ENCODE data around the gene AQP1. TPM values are rescaled to one million over a fixed set of nuclear protein-coding genes. Genes with fewer than 3 reads are reported as not detected.
A peak's percentile ranks its signal among the peaks of the same experiment; 100 is the strongest.

Gene AQP1
- total and polyA plus RNA-seq, 8 donors = 91.6 to 1,008 (median 183) TPM

DNA sequence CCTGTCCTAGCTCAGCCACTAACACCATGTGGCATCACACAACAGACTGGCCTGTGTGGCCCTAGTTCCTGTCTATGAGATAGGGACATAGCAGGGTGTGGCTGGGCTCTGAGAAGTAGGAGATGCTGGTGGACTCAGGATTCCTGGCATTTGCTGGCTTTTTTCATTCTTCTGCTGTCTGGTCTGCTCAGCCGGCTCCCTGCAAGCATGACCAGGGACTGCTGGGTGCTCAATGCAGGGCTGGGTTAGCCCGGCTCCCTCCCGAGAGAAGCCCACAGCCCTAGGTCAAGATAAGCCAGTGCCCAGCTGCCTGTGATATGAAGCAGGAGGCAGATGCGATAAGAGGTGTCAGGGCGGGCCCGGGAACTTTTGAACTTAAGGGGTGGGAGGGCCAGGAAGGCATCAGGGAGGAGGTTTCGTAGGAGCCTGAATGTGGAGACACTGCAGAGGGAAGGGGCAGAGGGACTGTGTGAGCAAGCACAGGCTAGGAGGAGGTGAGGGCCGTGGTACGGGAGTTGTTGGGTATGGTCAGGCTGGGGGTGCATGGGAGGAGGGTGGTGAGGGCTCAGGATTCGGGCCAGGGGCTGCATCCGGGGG is 3.5 kb downstream of the AQP1 start:
- intact Hi-C loops (cut with DNase I) = no loop called here
- ATAC-seq (no peak), DNase-seq (peak in 1 of 4 donors; percentile 56)
- Histone ChIP-seq H3K27me3 (no peaks in the 10 kb centered on the region), H3K27ac (peak overlapping the region; percentile 72 to 74), H3K4me3 (peak overlapping the region; percentile 50 to 53), H3K9me3 (no peaks in the 10 kb centered on the region), H3K36me3 (no peaks in the 10 kb centered on the region), H3K4me1 (peaks cover 25 to 53% of the 10 kb centered on the region in 2 donors)
- TF ChIP-seq, protein P1, sequence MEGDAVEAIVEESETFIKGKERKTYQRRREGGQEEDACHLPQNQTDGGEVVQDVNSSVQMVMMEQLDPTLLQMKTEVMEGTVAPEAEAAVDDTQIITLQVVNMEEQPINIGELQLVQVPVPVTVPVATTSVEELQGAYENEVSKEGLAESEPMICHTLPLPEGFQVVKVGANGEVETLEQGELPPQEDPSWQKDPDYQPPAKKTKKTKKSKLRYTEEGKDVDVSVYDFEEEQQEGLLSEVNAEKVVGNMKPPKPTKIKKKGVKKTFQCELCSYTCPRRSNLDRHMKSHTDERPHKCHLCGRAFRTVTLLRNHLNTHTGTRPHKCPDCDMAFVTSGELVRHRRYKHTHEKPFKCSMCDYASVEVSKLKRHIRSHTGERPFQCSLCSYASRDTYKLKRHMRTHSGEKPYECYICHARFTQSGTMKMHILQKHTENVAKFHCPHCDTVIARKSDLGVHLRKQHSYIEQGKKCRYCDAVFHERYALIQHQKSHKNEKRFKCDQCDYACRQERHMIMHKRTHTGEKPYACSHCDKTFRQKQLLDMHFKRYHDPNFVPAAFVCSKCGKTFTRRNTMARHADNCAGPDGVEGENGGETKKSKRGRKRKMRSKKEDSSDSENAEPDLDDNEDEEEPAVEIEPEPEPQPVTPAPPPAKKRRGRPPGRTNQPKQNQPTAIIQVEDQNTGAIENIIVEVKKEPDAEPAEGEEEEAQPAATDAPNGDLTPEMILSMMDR (IDR thresholded peaks at IDR 0.05) = no peak

DNA sequence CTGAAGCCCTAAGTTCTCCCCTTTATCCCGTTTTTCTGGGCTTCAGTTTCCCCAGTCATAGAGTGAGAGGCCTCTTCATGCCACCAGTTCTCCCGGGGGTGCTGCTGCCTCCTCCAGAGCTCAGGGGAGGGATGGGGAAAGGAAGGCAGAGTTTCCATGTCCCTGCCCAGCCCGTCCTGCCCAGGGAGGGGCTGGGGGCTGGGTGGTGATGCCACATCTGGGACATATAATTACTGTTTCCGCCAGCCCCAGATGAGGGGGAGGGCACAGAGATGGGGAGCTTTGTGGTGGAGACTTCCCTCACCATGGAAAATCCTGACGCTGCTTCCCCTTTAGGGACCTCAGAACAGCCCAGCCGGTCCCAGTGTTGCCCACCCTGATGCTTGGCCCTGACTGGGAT is 4.1 kb downstream of the AQP1 start:
- DNase-seq (peak in 1 of 4 donors; percentile 28), ATAC-seq (no peak)
- intact Hi-C loops (cut with DNase I) = no loop called here
- TF ChIP-seq, protein P1 (IDR thresholded peaks at IDR 0.05) = no peak
- H3K27ac ChIP-seq = peak overlapping the region; percentile 72 to 74
- H3K36me3 ChIP-seq = no peaks in the 10 kb centered on the region
- H3K4me3 ChIP-seq = peak overlapping the region; percentile 50 to 53
- H3K27me3 ChIP-seq = no peaks in the 10 kb centered on the region
- no peaks in the 10 kb centered on the region for H3K9me3 ChIP-seq
- H3K4me1 ChIP-seq = peaks cover 24 to 53% of the 10 kb centered on the region in 2 donors

DNA sequence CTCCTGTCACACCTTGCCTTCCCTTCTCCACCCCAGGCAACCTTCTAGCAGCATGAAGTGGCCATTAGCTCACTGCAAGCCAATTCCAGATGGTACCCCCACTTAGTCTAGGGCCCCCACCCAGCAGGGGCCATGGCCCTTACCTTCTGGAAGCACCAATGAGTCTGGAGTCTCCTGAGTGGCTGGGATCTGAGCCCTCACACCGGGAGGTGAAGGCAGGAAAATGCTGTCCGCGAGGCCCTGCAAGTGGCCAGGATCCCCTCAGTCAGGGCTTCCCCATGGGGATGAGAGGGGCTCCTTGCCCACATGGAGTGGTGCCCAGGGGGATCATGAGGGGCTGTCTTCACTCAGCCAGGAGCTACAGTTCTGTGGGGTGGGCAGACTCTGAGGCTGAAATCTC is 4.6 kb downstream of the AQP1 start:
- intact Hi-C loops (cut with DNase I) = no loop called here
- Histone ChIP-seq H3K4me3 (peak overlapping the region in 1 of 2 donors; percentile 53), H3K27me3 (no peaks in the 10 kb centered on the region), H3K27ac (peak overlapping the region; percentile 48 to 74), H3K4me1 (peaks cover 24 to 54% of the 10 kb centered on the region in 2 donors), H3K36me3 (no peaks in the 10 kb centered on the region), H3K9me3 (no peaks in the 10 kb centered on the region)
- TF ChIP-seq, protein P1 (IDR thresholded peaks at IDR 0.05) = no peak
- DNase-seq (peak in 1 of 4 donors; percentile 25), ATAC-seq (no peak)

DNA sequence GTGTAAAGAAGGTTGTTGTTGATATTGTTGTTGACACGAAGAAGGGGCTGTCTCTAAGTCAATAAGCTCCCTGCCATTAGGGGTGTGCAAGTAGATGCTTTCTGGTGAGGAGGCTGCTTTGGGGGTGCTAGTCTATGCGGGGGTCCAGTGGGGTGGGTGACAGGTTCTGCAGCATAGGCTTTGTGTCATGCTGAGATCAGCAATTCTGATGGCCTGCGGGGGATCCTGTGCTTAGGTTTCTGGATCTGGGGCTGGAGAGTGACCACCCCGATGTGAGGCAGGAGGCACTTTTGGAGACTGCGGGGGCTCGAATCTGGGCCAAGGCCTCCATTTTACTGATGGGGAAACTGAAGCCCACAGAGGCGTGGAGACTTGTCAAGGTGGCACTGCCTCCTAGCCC is 5.1 kb downstream of the AQP1 start:
- no peak for ATAC-seq
- no peaks in the 10 kb centered on the region for H3K27me3 ChIP-seq
- H3K27ac ChIP-seq = peak overlapping the region in 1 of 2 donors; percentile 74
- peak in 1 of 4 donors; percentile 13 for DNase-seq
- intact Hi-C loops (cut with DNase I) = no loop called here
- H3K36me3 ChIP-seq = peaks cover 0 to 3% of the 10 kb centered on the region in 2 donors
- H3K9me3 ChIP-seq = no peaks in the 10 kb centered on the region
- TF ChIP-seq, protein P1 (IDR thresholded peaks at IDR 0.05) = no peak
- peak overlapping the region in 1 of 2 donors; percentile 53 for H3K4me3 ChIP-seq
- H3K4me1 ChIP-seq = peaks cover 25 to 59% of the 10 kb centered on the region in 2 donors

DNA sequence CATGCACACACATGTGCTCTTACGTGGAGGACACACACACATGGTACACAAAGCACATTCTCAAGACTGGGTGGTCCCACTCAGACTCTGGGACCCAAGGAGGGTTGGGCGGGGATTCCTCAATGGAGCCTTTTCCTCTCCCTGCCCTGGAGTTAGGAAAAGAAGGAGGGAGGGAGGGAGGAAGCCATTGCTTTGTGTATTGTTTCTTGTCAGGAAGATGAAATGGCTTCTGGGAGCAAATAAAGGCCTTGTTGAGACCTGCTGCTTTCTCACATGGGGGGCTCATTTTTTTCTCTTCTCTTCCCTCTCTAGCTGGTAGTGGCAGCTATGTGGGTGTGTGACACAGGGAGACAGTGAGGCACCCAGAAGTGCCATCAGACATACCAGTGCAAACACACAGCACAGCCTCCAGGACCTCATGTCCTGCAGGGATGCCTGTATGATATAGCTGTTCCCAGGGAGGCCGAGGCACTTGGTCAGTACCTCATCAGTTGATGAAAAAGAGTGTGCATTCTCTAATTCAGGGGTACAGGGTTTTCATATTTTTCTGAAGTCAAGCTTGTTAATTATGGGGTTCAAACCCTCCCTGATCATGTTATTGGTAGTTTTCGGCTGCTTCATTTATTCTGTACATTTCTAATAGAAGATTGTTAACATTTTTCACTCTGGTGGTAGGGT is 5.7 kb downstream of the AQP1 start:
- TF ChIP-seq, protein P1 (IDR thresholded peaks at IDR 0.05) = no peak
- peak overlapping the region in 1 of 2 donors; percentile 53 for H3K4me3 ChIP-seq
- peaks cover 0 to 9% of the 10 kb centered on the region in 2 donors for H3K36me3 ChIP-seq
- peaks cover 25 to 64% of the 10 kb centered on the region in 2 donors for H3K4me1 ChIP-seq
- no peaks in the 10 kb centered on the region for H3K9me3 ChIP-seq
- H3K27me3 ChIP-seq = no peaks in the 10 kb centered on the region
- ATAC-seq (no peak), DNase-seq (peak in 1 of 4 donors; percentile 7)
- intact Hi-C loops (cut with DNase I) = no loop called here
- H3K27ac ChIP-seq = no peak overlapping the region
